ENCODE data around the gene FBXL2. TPM values are rescaled to one million over a fixed set of nuclear protein-coding genes. Genes with fewer than 3 reads are reported as not detected.
A peak's percentile ranks its signal among the peaks of the same experiment; 100 is the strongest.

FBXL2 gene
- total RNA-seq = 1.6 TPM
- long read RNA-seq, partial matches to known transcripts = 0 of 1 reads
- long read RNA-seq, other reads (novel, unspliced or antisense) = 1 of 1 reads

DNA sequence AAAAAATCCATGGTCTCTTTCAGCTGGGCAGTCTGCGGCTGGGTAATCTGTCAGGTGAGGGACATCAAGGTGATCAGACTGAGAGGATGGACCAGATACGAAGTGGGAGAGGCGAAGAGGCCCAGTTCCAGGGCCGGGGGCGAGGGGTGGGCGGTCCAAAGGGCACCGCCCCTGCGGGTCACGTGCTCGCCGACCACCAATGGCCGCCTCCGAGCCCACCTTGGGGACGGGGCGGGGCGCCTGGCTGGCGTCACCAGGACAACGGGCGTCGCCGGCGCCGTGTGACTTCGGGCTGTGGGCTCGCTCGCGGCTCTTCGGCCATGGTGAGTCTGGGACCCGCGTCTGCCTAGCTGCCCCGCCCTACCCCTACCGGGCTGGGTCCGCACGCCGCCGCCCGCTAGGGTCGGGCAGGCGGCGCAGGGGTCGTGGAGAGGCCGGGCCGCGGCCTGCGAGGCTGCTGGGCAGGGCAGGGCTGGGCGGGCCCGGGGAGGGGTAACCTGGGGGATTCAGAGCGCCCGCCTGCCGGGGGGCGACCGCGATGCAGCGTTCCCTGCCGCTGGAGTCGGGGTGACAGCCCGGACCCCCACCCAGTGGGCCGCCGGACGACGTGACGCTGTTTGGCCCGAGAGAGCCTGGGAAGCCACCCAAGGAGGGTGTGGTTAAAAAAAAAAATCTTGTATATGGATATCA lies at the start of gene FBXL2:
Gene FBXL2, plus strand, starts transcription at position 250 of the 690 bp plus-strand sequence. Its CDS starts 71 bp downstream, at position 321.
- peak; percentile 80 for DNase-seq (ENCODE audit: missing footprints)
- intact Hi-C loops (cut with DNase I) = no loop called here
- ATAC-seq = peak; percentile 95

DNA sequence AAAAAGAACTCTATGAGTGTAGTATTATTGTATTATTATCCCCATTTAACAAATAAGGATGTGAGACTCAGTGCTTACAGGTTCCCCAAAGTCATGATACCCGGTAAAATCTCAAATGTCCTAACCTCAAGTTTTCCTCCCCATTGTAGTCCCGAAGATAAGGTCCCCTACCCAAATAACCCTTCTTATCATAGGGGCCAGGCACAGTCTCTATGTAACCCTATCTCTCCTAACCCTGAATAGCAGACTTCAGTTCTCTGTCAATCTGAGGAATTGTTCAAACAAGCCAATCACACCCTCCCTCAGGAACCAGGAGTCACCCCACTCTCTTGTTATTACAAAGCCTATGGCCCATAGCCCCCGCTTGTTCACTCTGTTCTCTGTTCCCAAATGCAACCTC lies 48.2 kb upstream of the FBXL2 start:
- intact Hi-C loops (cut with DNase I) = no loop called here
- no peak for ATAC-seq

DNA sequence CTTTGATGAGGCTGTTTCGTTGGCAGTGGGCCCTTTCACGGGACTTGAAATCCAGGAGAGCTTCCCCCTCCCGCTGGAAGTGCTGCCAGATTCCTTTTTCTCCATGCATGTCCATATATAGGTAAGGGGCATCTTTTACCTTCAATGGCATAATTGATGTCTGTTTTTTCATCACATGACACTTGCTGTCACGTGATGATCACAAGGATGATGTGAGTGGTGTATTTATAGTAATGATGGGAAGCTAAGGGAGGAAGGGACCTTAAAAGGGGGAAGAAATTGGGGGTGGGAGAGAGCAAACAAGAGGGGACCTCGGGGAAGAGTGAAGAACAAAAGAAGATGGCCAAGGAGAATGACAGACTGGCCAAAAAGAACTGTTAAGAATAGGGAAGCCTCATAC lies 47.3 kb upstream of the FBXL2 start:
- no peak for ATAC-seq
- intact Hi-C loops (cut with DNase I) = no loop called here
- DNase-seq (ENCODE audit: missing footprints) = no peak

More for the DNA sequence above, 48.2 kb upstream of the FBXL2 start:
- no peak for DNase-seq (ENCODE audit: missing footprints)

GRCh38 chr3:33231756-33232465 lies 45.3 kb upstream of the FBXL2 start:
- DNase-seq (ENCODE audit: missing footprints) (no peak), ATAC-seq (no peak)
- intact Hi-C loops (cut with DNase I) = no loop called here

DNA sequence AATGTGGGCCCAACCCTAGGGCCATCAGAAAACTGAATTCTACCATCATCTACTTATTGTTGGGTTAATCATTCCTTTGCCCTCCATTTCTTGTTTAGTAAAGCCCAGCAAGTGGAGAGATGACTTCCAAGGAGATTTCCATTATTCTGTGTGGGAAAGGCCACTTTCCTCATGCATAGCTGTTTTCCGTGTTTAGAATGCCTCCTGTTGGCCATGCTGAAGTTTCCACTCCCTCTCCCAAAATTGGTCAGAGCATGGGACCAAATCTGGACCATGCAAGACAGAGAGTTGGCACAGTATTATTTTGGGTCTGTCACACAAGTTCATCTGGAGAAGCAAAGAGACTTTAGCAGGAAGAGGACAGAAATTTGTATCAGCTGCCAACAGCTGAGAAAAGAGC lies 43.4 kb upstream of the FBXL2 start:
- DNase-seq (ENCODE audit: missing footprints) = no peak
- no peak for ATAC-seq
- intact Hi-C loops (cut with DNase I) = no loop called here

DNA sequence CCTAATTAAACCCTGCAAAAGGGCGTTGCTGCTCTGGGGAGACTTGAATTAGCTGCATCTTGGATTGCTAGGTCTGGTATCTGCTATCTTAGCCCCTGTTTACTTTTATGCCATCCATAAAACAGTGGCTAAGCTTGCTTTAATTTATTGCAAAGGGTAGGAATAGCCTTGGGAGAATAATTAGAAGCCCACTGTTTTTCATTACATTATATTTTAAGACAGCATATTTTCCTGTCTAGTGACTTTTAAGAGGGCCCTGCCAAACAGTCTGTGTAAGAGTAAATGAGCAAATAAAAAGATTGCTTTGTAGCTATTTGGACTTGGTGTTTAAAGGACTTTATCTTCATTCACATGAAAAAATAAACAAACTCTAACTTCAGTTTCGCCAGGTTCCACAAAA lies 41.2 kb upstream of the FBXL2 start:
- no peak for ATAC-seq
- intact Hi-C loops (cut with DNase I) = no loop called here

DNA sequence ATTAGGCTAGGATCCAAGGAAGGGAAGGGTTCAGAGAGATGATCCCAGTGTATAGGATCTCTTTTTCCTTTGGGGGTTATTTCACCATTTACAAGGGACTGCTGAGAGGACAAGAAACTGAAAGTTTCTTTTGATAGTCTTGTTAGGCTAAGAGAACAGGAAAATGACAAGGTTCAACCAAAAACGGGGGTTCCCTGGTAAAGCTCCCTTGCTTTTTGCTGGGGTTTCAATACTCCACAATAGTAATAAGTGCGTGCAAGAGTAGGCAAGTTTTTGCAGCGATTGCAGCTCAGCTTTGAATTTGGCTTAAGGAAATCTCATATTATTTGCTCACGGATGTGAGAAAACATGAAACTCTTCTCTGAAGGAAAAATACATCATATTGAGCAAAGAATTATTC lies 39.8 kb upstream of the FBXL2 start:
- DNase-seq (ENCODE audit: missing footprints) (no peak), ATAC-seq (no peak)
- intact Hi-C loops (cut with DNase I) = no loop called here

More for the DNA sequence above, 41.2 kb upstream of the FBXL2 start:
- no peak for DNase-seq (ENCODE audit: missing footprints)

DNA sequence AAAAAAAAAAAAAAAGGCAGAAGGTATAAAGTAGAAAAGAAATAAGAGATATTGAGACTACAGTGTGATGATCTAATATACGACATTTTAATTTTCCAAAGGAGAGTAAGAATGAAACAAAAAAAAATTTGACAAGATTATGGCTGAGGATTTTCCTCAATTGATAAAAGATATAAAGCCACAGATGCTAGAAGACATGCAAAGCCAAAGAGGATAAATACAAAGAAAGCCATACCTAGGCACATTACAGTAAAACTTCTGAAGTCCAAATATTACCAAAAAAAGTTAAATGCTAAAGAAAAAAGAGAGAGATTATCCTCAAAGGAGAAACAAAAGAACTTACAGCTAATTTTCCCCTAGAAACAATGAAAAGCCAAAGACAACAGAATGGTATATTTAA lies 38.3 kb upstream of the FBXL2 start:
- ATAC-seq (no peak), DNase-seq (ENCODE audit: missing footprints) (no peak)
- intact Hi-C loops (cut with DNase I) = no loop called here

GRCh38 chr3:33240261-33240660 lies 37.0 kb upstream of the FBXL2 start:
- DNase-seq (ENCODE audit: missing footprints) = no peak

GRCh38 chr3:33246786-33247185 lies 30.5 kb upstream of the FBXL2 start:
- intact Hi-C loops (cut with DNase I) = no loop called here
- no peak for DNase-seq (ENCODE audit: missing footprints)
- ATAC-seq = no peak

More at GRCh38 chr3:33240261-33240660, 37.0 kb upstream of the FBXL2 start:
- intact Hi-C loops (cut with DNase I) = no loop called here
- ATAC-seq = no peak

- DNase-seq (ENCODE audit: missing footprints) (no peak), ATAC-seq (no peak)
- intact Hi-C loops (cut with DNase I) = no loop called here
Measured at GRCh38 chr3:33250712-33251111, 26.5 kb upstream of the FBXL2 start.

DNA sequence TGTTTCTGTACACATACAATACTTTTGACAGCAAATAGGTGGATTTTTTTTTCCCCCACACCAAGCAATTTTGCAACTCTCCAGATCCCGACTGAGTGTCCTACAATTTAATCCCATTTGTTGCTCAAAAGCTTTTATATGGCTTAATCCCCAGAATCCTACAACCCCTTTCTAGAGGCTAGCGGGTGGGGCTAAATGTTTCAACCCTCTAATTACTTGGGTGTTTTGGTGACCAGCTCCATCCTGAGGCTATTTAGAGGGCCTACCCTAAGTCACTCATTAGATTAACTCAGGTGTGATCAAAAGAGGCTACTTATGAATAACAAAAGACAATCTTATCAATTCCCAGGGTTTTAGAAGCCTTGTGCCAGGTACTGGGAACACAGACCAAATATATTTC lies 21.0 kb upstream of the FBXL2 start:
- ATAC-seq (no peak), DNase-seq (ENCODE audit: missing footprints) (no peak)
- intact Hi-C loops (cut with DNase I) = no loop called here

DNA sequence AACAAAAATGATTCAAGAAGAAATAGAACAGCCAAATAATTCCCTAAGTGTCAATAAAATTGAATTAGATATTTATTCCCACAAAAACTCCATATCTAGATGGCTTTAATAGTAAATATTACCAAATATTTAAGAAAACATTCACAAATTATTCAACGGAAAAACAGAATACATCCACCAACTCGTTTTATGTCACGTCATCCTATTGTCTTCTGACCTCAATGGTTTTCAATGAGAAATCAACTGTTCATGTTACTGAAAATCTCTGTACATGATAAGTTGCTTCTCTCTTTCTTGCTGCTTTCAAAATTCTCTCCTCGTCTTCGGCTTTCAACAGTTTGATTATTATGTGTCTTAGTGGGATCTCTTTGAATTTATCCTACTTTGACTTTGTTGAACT lies 17.1 kb upstream of the FBXL2 start:
- ATAC-seq (no peak), DNase-seq (ENCODE audit: missing footprints) (no peak)
- intact Hi-C loops (cut with DNase I) = no loop called here

- ATAC-seq (no peak), DNase-seq (ENCODE audit: missing footprints) (no peak)
- intact Hi-C loops (cut with DNase I) = no loop called here
Measured at GRCh38 chr3:33269385-33269784, 7.9 kb upstream of the FBXL2 start.

DNA sequence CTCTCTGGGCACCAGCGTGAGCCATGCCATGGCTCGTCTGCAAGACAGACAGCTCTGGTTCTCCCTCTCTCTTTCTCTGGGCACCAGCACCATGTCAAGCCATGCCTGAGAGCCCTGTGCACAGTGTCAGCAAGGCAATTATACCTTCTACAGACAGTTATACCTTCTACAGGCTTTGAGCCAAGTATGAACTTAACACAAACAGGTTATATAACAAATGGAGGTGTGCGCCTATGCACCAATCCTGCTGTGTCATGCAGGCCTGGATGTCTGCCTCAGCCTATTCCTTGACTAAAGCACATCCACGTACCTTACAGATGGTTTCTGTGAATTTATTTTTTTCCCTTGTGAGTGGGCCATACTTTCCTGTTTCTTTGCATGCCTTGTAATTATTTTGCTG lies 5.9 kb upstream of the FBXL2 start:
- intact Hi-C loops (cut with DNase I) = no loop called here
- DNase-seq (ENCODE audit: missing footprints) = no peak
- ATAC-seq = no peak

- no peak for ATAC-seq
- no peak for DNase-seq (ENCODE audit: missing footprints)
- intact Hi-C loops (cut with DNase I) = no loop called here
Measured at GRCh38 chr3:33273628-33274027, 3.6 kb upstream of the FBXL2 start.

DNA sequence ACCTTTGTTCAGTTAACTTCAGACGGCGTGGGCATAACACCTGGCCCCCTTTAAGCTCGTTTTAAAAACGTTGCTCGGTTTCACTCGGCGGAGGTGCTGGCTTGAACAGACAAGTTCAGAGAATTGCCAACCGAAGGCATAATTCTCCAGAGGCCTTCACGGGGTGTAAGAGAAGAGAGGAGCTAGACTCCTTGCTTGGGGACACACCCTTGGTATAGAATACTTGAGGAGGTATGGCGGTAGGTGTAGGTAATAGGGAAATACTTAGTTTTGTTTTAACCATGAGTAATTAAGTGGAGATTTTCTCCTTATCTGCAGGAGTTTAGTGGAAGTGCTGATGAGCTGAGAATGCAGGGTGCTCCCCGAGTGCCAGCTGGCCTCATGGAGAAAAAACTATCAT lies 921 bp downstream of the FBXL2 start:
- no peak for ATAC-seq
- intact Hi-C loops (cut with DNase I) = no loop called here
- no peak for DNase-seq (ENCODE audit: missing footprints)

DNA sequence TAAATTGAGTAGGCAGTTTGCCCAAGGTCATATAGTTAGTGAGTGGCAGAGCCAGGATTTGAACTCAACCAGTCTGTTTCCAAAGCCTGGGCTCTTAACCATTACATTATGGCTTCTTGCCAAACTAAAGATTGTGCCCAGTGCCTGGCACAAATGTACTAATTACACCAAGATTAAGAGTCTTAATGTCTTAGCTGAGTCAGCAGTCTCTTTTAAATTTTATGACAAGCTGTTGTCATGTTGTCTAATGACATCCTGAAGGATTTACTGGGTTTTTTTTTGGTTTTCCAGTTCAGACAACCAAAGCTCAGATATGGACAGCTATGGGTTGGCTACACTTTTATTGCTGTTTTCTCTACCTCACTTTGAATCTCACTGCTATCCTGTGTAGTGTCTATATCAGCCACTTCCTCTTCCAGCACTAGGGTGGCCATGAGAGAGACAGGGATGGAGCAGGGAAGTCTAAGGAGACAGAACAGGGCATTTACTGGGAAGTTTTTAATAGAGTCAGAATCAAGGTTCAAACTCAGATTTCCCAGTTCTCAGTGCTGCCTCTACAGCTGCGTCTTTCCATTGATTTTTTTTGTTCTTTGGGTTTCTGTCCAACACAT lies 10.5 kb downstream of the FBXL2 start:
- ATAC-seq = no peak
- intact Hi-C loops (cut with DNase I) = no loop called here

GRCh38 chr3:33299395-33300081 lies 22.3 kb downstream of the FBXL2 start:
- no peak for DNase-seq (ENCODE audit: missing footprints)
- intact Hi-C loops (cut with DNase I) = no loop called here
- no peak for ATAC-seq

More for the DNA sequence above, 10.5 kb downstream of the FBXL2 start:
- DNase-seq (ENCODE audit: missing footprints) = no peak

Measured in Right ventricle myocardium inferior (tissue), 1 donor.